Fibroblast of the aortic adventitia (primary cell): ENCODE measurements around the gene MARCHF10. TPM values are rescaled to one million over a fixed set of nuclear protein-coding genes. Genes with fewer than 3 reads are reported as not detected.
"Not testable (repeated sequence)": the region's sequence is repeated elsewhere in the genome, so short reads cannot be mapped to it uniquely, and the experiment has no call there.

Experiments used
- DNase-seq: peaks from one replicate; pipeline ENCODE4 v3.0.0-alpha.2; 2010; ENCODE audit warnings: low read depth
- H3K4me3 ChIP-seq: 2 replicates; pipeline ENCODE4 v1.5.1; 2011; ENCODE audit warnings: low read depth, mild to moderate bottlenecking, control low read depth, low read length, moderate library complexity
- CTCF ChIP-seq: IDR thresholded peaks from 2 replicates; pipeline ENCODE4 v1.5.1; 2011; ENCODE audit warnings: mild to moderate bottlenecking, low read length, control low read depth, inconsistent platforms; ENCODE audit not compliant: insufficient read depth
- total RNA-seq: library from RNA; depleted of rRNA; stranded (reverse); fragments of >200 nt; gene quantifications from 2 replicates; pipeline ENCODE4 v1.2.3, GENCODE V29; 2012; ENCODE audit warnings: low replicate concordance

The MARCHF10 gene
- total RNA-seq, 1 donor: 0.09 TPM

GRCh38 chr17:62848334-62848733, 40.2 kb upstream of the MARCHF10 start:
- no peak for DNase-seq
- H3K4me3 ChIP-seq: no peak overlapping the region
- TF ChIP-seq CTCF: no peak

GRCh38 chr17:62847426-62847825, 39.3 kb upstream of the MARCHF10 start:
- no peak for DNase-seq
- TF ChIP-seq CTCF: no peak
- H3K4me3 ChIP-seq: no peak overlapping the region

GRCh38 chr17:62840871-62841270, 32.8 kb upstream of the MARCHF10 start:
- no peak for DNase-seq
- no peak overlapping the region for H3K4me3 ChIP-seq
- no peak for TF ChIP-seq CTCF

GRCh38 chr17:62833816-62834215, 25.7 kb upstream of the MARCHF10 start:
- H3K4me3 ChIP-seq, DNase-seq: not testable (repeated sequence)

GRCh38 chr17:62832405-62832804, 24.3 kb upstream of the MARCHF10 start:
- H3K4me3 ChIP-seq: no peak overlapping the region
- no peak for DNase-seq
- TF ChIP-seq CTCF: no peak

- not testable (repeated sequence) for DNase-seq, H3K4me3 ChIP-seq
These were observed 23.0 kb upstream of the MARCHF10 start for GRCh38 chr17:62831066-62831465.

GRCh38 chr17:62827746-62828485, 19.8 kb upstream of the MARCHF10 start:
- DNase-seq: peak; percentile 48
- no peak for TF ChIP-seq CTCF
- no peak overlapping the region for H3K4me3 ChIP-seq

GRCh38 chr17:62826956-62827355, 18.8 kb upstream of the MARCHF10 start:
- H3K4me3 ChIP-seq: no peak overlapping the region
- DNase-seq: no peak
- no peak for TF ChIP-seq CTCF
